Muscle layer of colon (tissue), 2 donors: Measurements from ENCODE around the gene SLC26A8.

Experiments used
- H3K27ac ChIP-seq: one replicate; pipeline ENCODE4 v1.7.0; 2013; ENCODE audit warnings: low read depth, mild to moderate bottlenecking, low read length, moderate library complexity
- H3K27me3 ChIP-seq, 2 donors: one replicate each; pipeline ENCODE4 v1.7.0; 2013; ENCODE audit warnings: low read length in 2 of 2, mild to moderate bottlenecking in 2 of 2; ENCODE audit not compliant: insufficient read depth in 2 of 2, control insufficient read depth in 1 of 2
- H3K36me3 ChIP-seq: one replicate; pipeline ENCODE4 v1.7.0; 2013; ENCODE audit warnings: mild to moderate bottlenecking, low read length; ENCODE audit not compliant: insufficient read depth
- H3K4me1 ChIP-seq: one replicate; pipeline ENCODE4 v1.7.0; 2013; ENCODE audit warnings: mild to moderate bottlenecking, low read length; ENCODE audit not compliant: insufficient read depth
- H3K4me3 ChIP-seq, 2 donors: one replicate each; pipeline ENCODE4 v1.7.0; 2013; ENCODE audit warnings: low read length in 2 of 2, low read depth in 1 of 2, mild to moderate bottlenecking in 1 of 2, moderate library complexity in 1 of 2
- H3K9ac ChIP-seq: one replicate; pipeline ENCODE4 v1.7.0; 2013; ENCODE audit warnings: low read length
- H3K9me3 ChIP-seq: one replicate; pipeline ENCODE4 v1.7.0; 2013; ENCODE audit warnings: mild to moderate bottlenecking, low read length
- donor health status: abdominal sarcoma.
- donor health status: Adenocarcinoma of cecum.

SLC26A8 gene

GRCh38 chr6:36023996-36024795, at the start of gene SLC26A8:
TSS of gene SLC26A8 (minus strand) at chr6:36024641. CDS start at chr6:36019707, 4,934 bp downstream.
- no peak within 1 kb of the TSS for H3K27ac ChIP-seq
- H3K9ac ChIP-seq = no peak within 1 kb of the TSS
- H3K4me3 ChIP-seq = no peak within 1 kb of the TSS
- H3K36me3 ChIP-seq = no peaks in the 10 kb centered on the region
- no peaks in the 10 kb centered on the region for H3K4me1 ChIP-seq
- H3K27me3 ChIP-seq = peaks cover 6 to 11% of the 10 kb centered on the region in 2 donors
- no peaks in the 10 kb centered on the region for H3K9me3 ChIP-seq

GRCh38 chr6:36073587-36073986, 49.1 kb upstream of the SLC26A8 start:
- no peak overlapping the region for H3K27ac ChIP-seq
- no peaks in the 10 kb centered on the region for H3K27me3 ChIP-seq
- H3K36me3 ChIP-seq = no peaks in the 10 kb centered on the region
- no peak overlapping the region for H3K4me3 ChIP-seq
- H3K9ac ChIP-seq = no peak overlapping the region
- no peaks in the 10 kb centered on the region for H3K9me3 ChIP-seq
- H3K4me1 ChIP-seq = peaks cover 32% of the 10 kb centered on the region

DNA sequence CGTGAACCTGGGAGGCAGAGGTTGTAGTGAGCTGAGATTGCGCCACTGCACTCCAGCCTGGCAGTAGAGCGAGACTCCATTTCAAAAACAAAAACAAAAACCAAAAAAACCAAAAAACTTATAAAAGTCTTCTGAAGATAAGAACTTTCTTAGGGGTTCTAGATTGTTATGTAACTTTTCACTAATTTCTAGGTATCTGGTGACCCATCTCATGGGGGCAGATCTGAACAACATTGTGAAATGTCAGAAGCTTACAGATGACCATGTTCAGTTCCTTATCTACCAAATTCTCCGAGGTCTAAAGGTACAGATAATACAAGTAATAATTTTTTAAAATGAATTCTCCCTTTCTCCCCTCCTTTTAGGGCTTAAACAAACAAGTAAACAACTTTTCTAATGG, 48.2 kb upstream of the SLC26A8 start:
- H3K9ac ChIP-seq = no peak overlapping the region
- no peak overlapping the region for H3K27ac ChIP-seq
- peaks cover 39% of the 10 kb centered on the region for H3K4me1 ChIP-seq
- no peaks in the 10 kb centered on the region for H3K36me3 ChIP-seq
- no peaks in the 10 kb centered on the region for H3K9me3 ChIP-seq
- no peaks in the 10 kb centered on the region for H3K27me3 ChIP-seq
- no peak overlapping the region for H3K4me3 ChIP-seq

GRCh38 chr6:36071714-36072113, 47.3 kb upstream of the SLC26A8 start:
- H3K4me3 ChIP-seq = no peak overlapping the region
- H3K9me3 ChIP-seq = no peaks in the 10 kb centered on the region
- no peaks in the 10 kb centered on the region for H3K36me3 ChIP-seq
- H3K9ac ChIP-seq = no peak overlapping the region
- no peak overlapping the region for H3K27ac ChIP-seq
- H3K4me1 ChIP-seq = peaks cover 41% of the 10 kb centered on the region
- no peaks in the 10 kb centered on the region for H3K27me3 ChIP-seq

- Histone ChIP-seq H3K9ac (no peak overlapping the region), H3K4me3 (no peak overlapping the region), H3K27ac (no peak overlapping the region), H3K36me3 (no peaks in the 10 kb centered on the region), H3K9me3 (no peaks in the 10 kb centered on the region), H3K27me3 (no peaks in the 10 kb centered on the region), H3K4me1 (peaks cover 41% of the 10 kb centered on the region)
Measured at GRCh38 chr6:36071281-36071680, 46.8 kb upstream of the SLC26A8 start.

GRCh38 chr6:36070252-36070651, 45.8 kb upstream of the SLC26A8 start:
- H3K27me3 ChIP-seq = no peaks in the 10 kb centered on the region
- H3K27ac ChIP-seq = no peak overlapping the region
- H3K36me3 ChIP-seq = no peaks in the 10 kb centered on the region
- peaks cover 43% of the 10 kb centered on the region for H3K4me1 ChIP-seq
- no peak overlapping the region for H3K9ac ChIP-seq
- no peaks in the 10 kb centered on the region for H3K9me3 ChIP-seq
- H3K4me3 ChIP-seq = no peak overlapping the region

DNA sequence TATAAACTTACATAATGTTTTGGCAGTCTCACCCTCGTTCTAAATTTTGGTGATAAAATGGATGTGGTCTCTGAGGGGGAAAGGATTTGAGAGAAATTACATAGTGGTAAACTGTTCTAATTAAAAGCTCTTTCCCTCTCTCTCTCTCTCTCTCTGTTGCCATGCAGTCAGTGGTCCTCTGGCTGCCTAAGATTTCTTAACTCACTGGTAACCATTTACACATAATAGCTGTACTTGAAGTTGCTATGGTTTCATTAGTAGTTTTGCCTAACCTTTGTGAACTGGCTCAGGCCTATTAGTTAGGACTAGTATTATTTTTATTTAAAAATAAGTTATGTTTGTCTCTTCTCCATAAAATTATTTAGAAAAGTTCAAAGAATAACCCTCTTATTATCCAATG, 45.1 kb upstream of the SLC26A8 start:
- H3K4me1 ChIP-seq = peaks cover 50% of the 10 kb centered on the region

DNA sequence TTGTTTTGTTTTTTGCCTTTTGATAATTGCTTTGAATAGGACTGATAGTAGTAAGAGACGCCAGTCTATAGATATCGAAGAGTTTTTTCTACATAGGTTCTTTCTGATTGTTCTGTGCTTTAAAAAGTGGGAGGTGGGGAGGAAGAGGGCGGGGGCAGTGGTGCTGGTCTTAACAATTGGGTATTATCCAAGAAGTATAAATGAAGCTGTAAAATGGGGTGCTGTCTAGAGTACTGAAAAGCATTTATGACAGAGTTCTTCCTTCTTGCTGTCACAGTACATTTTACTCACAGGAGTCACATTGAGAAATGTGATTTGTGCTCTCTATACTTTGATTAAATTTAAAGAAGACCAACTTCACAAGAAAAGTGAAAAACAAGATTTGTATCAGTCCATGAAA, 44.1 kb upstream of the SLC26A8 start:
- Histone ChIP-seq H3K4me1 (peaks cover 54% of the 10 kb centered on the region), H3K27me3 (no peaks in the 10 kb centered on the region), H3K4me3 (no peak overlapping the region), H3K9ac (no peak overlapping the region), H3K9me3 (no peaks in the 10 kb centered on the region), H3K27ac (no peak overlapping the region), H3K36me3 (no peaks in the 10 kb centered on the region)

More for the DNA sequence above, 45.1 kb upstream of the SLC26A8 start:
- no peak overlapping the region for H3K27ac ChIP-seq
- H3K27me3 ChIP-seq = no peaks in the 10 kb centered on the region
- H3K9ac ChIP-seq = no peak overlapping the region
- no peaks in the 10 kb centered on the region for H3K36me3 ChIP-seq
- no peaks in the 10 kb centered on the region for H3K9me3 ChIP-seq
- no peak overlapping the region for H3K4me3 ChIP-seq

DNA sequence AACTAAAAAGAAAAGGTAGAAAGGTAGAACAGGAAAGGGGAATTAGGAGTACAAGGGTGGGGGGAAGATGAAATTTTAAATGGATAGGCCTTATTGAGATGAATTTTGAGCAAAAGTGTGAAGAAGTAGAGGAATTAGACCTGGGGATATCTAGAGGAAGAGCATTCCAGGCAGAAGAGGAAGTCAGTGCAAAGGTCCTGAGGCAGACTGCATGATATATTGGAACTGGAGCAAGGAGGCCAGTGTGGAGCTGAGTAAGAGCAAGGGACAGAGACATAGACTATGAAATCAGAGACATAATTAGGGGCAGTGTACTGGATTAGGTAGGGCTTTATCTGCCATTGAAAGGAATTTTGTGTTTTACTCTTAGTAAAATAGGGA, 43.6 kb upstream of the SLC26A8 start:
- H3K9me3 ChIP-seq = no peaks in the 10 kb centered on the region
- no peak overlapping the region for H3K27ac ChIP-seq
- H3K4me3 ChIP-seq = no peak overlapping the region
- H3K9ac ChIP-seq = no peak overlapping the region
- peaks cover 54% of the 10 kb centered on the region for H3K4me1 ChIP-seq
- H3K36me3 ChIP-seq = no peaks in the 10 kb centered on the region
- H3K27me3 ChIP-seq = no peaks in the 10 kb centered on the region

- Histone ChIP-seq H3K4me3 (no peak overlapping the region), H3K4me1 (peaks cover 54% of the 10 kb centered on the region), H3K27ac (no peak overlapping the region), H3K9ac (no peak overlapping the region), H3K9me3 (no peaks in the 10 kb centered on the region), H3K36me3 (no peaks in the 10 kb centered on the region), H3K27me3 (no peaks in the 10 kb centered on the region)
Measured at GRCh38 chr6:36067374-36068011, 43.1 kb upstream of the SLC26A8 start.

DNA sequence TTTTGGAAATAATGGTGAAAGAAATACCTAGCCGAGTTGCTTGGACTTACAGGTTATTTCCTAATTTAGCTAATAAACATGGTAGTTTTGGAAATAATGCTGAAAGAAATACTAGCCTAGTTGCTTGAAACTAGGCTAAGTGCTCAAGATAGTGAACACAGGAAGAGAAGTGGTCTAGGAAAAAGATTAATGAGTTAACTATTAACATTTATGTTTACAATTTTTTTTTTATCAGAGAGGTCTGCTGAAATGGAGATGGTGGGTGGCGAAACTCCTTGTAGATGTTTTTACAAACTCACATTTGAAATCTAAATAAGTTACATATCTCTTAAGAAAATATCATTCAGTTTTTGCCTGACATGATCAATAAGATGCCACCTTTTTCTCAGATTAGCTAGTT, 42.4 kb upstream of the SLC26A8 start:
- H3K27ac ChIP-seq = no peak overlapping the region
- H3K36me3 ChIP-seq = no peaks in the 10 kb centered on the region
- peaks cover 54% of the 10 kb centered on the region for H3K4me1 ChIP-seq
- H3K9me3 ChIP-seq = no peaks in the 10 kb centered on the region
- no peaks in the 10 kb centered on the region for H3K27me3 ChIP-seq
- H3K9ac ChIP-seq = no peak overlapping the region
- no peak overlapping the region for H3K4me3 ChIP-seq

GRCh38 chr6:36065916-36066315, 41.5 kb upstream of the SLC26A8 start:
- Histone ChIP-seq H3K36me3 (no peaks in the 10 kb centered on the region), H3K9ac (no peak overlapping the region), H3K4me1 (peaks cover 54% of the 10 kb centered on the region), H3K4me3 (no peak overlapping the region), H3K27me3 (no peaks in the 10 kb centered on the region), H3K9me3 (no peaks in the 10 kb centered on the region), H3K27ac (no peak overlapping the region)
